GM18867 (cell line): Measurements from ENCODE around the gene TRAPPC5.
A peak's percentile ranks its signal among the peaks of the same experiment; 100 is the strongest.

Experiments used
- ATAC-seq: cut with Tn5 transposase; IDR thresholded peaks from one replicate; pipeline ENCODE4 v1.9.1; 2021; ENCODE audit warnings: mild to moderate bottlenecking, moderate library complexity; ENCODE audit not compliant: unreplicated experiment

The TRAPPC5 gene

DNA sequence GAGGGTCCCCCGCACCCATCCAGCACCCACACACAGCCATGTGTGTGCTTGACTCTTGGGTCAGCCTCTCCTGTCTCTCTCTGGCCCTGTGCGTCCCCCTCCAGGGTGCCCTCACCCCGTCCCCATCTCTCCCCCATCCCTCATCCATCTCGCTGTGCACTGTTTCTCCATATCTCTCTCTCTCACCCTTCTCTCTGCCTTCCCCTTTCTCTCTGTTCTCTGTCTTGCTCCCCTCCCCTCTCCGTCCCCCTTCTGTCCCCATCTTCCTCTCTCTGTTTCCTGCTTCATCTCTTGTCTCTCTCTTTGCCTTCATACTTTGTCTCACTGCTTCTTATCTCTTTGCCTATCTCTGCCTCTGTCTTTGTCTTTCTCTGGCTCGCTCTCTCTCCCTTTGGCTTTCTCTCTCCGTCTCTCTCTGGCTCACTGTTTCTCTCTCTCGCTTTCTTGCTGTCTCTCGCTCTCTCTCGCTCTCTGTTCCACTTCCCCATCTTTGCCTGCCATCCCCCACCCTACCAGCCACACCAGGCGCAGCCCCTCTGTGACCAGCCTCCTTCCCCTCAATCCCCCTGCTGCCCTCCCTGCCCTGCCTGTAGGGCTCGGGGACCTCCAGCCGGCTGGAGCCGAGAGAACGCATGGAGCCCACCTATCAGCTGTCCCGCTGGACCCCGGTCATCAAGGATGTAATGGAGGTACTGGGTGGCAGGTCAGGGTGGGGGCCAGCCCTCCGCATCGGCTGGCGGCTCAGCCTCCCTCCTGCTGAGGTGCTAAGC lies 34.8 kb upstream of the TRAPPC5 start:
- no peak for ATAC-seq

DNA sequence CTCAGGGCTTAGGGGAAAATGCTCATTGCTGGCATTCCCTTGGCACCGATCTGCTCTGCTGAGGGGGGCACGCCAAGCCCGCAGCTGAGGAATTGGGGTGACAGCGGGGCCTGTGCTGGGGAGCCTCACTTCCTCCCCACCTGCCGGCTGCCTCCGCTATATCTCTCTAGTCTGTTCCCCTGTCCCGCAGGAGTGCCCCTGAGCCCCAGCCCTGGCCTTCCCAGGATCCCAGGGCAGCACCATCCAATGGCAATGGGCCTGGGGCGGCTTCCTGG lies 34.3 kb upstream of the TRAPPC5 start:
- ATAC-seq, result no peak

DNA sequence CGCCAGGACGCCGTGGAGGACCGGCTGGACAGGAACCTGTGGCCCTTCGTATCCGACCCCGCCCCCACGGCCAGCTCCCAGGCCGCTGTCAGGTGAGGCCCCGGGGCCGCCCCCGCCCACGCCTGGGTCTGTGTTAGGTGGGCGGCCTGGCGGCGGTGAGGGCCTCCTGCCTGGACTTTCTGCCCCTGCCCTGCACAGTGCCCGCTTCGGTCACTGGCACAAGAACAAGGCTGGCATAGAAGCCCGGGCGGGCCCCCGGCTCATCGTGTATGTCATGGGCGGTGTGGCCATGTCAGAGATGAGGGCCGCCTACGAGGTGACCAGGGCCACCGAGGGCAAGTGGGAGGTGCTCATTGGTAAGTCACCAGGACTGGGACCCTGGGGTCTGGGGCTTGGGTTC lies 33.5 kb upstream of the TRAPPC5 start:
- ATAC-seq, result no peak

GRCh38 chr19:7648265-7649014 lies 32.2 kb upstream of the TRAPPC5 start:
- ATAC-seq, result no peak

GRCh38 chr19:7650148-7650547 lies 30.5 kb upstream of the TRAPPC5 start:
- no peak for ATAC-seq

- peak; percentile 48 for ATAC-seq
Measured at GRCh38 chr19:7652061-7652641, 28.5 kb upstream of the TRAPPC5 start.

- no peak for ATAC-seq
Measured at GRCh38 chr19:7654401-7654800, 26.2 kb upstream of the TRAPPC5 start.

DNA sequence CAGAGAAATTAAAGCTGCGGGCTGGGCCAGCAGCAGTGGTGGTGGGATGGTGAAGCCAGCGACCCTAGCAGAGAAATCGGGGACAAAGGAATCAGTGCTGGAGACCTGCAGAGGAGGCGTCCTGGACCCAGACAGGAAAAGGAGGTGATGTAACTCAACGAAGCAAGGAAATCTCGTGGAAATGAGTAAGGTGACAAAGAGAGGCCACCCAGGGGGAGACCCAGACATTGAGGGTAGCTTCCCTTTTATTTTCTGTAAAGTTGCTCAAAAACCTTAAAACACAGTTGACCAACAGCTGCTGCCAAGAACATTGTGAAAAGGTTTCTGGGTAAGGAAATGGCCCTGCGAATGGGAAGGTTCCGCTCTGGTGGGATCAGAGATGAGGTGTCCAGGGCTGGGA lies 25.1 kb upstream of the TRAPPC5 start:
- no peak for ATAC-seq

DNA sequence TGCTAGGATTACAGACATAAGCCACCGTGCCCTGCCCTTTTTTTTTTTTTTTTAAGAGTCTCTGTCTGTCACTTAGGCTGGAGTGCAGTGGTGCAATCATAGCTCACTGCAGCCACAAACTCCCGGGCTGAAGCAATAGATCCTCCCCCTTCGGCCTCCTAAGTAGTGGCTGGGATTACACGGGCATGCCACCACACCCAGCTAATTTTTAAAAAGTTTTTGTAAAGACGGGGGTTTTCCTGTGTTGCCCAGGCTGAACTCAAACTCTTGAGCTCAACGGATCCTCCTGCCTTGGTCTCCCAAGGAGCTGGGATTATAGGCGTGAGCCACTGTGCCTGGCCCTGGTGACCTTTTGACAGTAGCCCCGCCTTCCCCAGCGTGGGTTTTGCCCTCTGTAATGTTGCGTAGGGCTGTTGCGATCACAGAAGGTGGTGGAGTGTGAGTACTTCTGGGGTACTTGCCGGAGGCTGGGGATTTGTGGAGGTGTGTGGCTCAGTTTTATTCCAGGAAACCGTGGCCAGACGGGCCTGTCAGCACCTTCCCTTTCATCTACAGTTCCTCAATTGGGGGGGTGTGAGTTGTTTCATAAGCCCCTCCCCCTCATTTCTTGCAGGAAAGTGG lies 23.4 kb upstream of the TRAPPC5 start:
- ATAC-seq, result no peak

GRCh38 chr19:7658219-7658686 lies 22.4 kb upstream of the TRAPPC5 start:
- peak; percentile 82 for ATAC-seq

DNA sequence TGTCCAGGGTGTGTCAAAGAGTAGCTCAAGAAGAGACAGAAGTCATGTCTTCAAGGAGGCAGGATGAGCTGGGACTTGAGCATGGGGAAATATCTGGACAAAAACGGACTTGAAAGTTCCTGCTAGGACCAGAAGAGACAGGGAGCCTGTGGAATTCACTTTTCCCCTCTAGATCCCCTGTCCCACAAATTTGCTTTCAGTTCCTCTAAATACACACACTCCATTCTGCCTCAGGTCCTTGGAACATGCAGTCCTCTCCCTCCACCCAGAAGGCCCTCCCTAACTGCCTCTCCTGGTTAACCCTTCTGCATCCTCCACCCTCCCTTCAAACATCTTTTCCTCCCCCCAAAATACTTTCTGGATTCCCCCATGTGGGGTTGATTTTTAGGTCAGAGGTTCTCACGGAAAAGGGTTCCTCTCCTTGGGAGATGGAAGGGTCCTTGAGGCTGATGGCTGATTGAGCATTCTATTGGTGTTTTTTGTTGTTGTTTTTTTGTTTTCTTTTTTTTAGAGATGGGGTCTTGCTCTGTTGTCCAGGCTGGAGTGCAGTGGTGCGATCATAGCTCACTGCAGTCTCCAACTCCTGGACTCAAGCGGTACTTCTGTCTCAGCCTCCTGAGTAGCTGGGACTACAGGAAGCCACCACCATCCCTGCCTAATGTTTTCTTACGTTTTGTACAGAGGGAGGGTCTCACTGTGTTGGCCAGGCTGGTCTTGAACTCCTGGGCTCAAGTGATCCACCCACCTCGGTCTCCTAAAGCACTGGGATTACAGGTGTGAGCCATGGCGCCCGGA lies 18.7 kb upstream of the TRAPPC5 start:
- ATAC-seq, result no peak

GRCh38 chr19:7662657-7663056 lies 18.0 kb upstream of the TRAPPC5 start:
- no peak for ATAC-seq

DNA sequence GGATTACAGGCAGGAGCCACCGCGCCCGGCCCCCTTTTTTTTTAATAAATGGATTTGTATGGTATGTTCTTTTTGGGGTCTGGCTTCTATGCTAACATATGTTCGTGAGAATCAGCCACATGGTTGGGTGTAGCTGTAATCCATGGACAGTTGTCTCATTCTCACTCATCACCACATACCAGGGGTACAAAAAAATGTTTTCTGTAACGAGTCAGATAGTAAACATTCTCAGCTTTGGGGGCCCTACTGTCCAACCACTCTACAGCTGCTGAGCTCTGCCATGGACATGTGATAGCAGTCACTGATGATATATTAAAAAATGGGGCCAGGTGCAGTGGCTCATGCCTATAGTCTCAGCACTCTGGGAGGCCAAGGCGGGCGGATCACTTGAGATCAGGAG lies 16.9 kb upstream of the TRAPPC5 start:
- ATAC-seq, result no peak

- ATAC-seq, result no peak
Measured at GRCh38 chr19:7665076-7665475, 15.6 kb upstream of the TRAPPC5 start.

GRCh38 chr19:7668842-7669241 lies 11.8 kb upstream of the TRAPPC5 start, which contains the start of gene RETN:
Gene RETN (plus strand): TSS chr19:7669049. CDS start chr19:7669327, 278 bp downstream.
- ATAC-seq, result no peak

DNA sequence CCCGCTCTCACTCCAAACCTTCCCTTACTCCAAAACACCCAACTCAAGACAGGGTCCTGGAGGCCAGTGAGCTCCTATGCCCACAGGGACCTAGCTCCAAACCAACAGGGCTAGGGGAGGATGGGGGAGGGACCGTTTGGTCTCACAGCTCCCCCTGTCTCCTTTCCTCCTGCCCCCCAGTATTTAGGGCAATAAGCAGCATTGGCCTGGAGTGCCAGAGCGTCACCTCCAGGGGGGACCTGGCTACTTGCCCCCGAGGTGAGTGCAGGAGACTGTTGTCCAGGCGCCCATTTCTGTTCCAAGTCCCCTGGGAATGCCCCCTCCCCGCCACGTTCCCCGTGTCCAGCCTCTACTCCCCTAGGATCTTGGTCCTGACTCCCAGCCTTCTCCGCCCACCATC lies 11.0 kb upstream of the TRAPPC5 start:
- no peak for ATAC-seq

- ATAC-seq, result no peak
Measured at GRCh38 chr19:7670150-7670783, 10.4 kb upstream of the TRAPPC5 start.

DNA sequence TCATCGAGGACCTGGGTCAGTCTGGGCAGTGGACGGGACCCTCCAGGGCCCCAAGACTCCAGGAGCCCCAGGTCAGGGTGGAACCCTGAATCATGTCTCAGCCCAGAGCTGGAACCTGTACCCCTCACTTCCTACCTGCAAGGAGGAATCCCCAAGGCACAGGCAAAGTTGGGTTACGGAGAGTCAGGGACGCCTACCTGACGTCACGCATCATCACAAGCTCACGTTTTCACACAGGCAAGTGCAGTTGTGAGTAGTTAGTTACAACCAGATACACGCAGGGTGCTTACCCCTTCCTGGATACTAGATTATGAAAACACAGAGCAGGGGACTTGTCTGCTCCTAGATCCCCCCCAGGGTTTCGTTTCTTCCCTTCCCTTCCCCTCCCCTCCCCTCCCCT lies 9.8 kb upstream of the TRAPPC5 start:
- no peak for ATAC-seq

DNA sequence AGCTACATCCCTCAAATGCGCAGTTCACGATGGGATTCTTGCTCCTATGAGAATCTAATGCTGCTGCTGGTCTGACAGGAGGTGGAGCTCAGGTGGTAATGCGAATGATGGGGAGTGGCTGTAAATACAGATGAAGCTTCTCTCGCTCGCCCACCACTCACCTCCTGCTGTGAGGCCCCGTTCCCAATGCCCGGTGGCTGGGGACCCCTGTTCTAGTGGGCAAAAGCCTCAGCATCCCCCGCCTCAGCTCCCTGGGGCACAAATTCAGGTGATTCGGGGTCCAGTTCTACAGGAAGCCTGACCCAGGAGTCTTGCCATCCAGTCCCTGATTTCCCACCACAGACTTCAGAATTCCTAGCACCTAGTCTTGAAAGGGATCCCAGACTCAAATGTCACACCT lies 8.1 kb upstream of the TRAPPC5 start:
- no peak for ATAC-seq
